Activated T-helper 17 cell treated with anti-CD3 and anti-CD28 coated beads, Interleukin-2, amount 50 U/mL, for 72 hours (primary cell): ENCODE measurements around the gene HPS4. TPM values are rescaled to one million over a fixed set of nuclear protein-coding genes. Genes with fewer than 3 reads are reported as not detected.
"Not testable (repeated sequence)": the region's sequence is repeated elsewhere in the genome, so short reads cannot be mapped to it uniquely, and the experiment has no call there.

Experiments used
- ATAC-seq: fragments of 150-1000 bp; cut with Tn5 transposase; replicated peaks from 2 replicates; pipeline ENCODE4 v1.10.0; 2021; ENCODE audit warnings: mild to moderate bottlenecking, moderate library complexity
- H3K27ac Mint-ChIP-seq: one replicate; pipeline ENCODE4 v1.8.0; 2022; ENCODE audit warnings: mixed read lengths
- H3K27me3 Mint-ChIP-seq: one replicate; pipeline ENCODE4 v1.8.0; 2022; ENCODE audit warnings: mixed read lengths
- H3K36me3 Mint-ChIP-seq: one replicate; pipeline ENCODE4 v1.8.0; 2022; ENCODE audit warnings: low read depth, mild to moderate bottlenecking, mixed read lengths
- H3K4me1 Mint-ChIP-seq: one replicate; pipeline ENCODE4 v1.8.0; 2022; ENCODE audit warnings: mixed read lengths
- H3K4me3 Mint-ChIP-seq: one replicate; pipeline ENCODE4 v1.8.0; 2022; ENCODE audit warnings: mild to moderate bottlenecking, mixed read lengths
- H3K9me3 Mint-ChIP-seq: one replicate; pipeline ENCODE4 v1.8.0; 2022; ENCODE audit warnings: mixed read lengths
- total RNA-seq, 2 donors: library from RNA; stranded (reverse); gene quantifications; one replicate each; pipeline ENCODE4 v1.2.3, GENCODE V29; 2022

Gene HPS4
- total RNA-seq, 2 donors from 2014 or later = 36.4 to 56.3 TPM

DNA sequence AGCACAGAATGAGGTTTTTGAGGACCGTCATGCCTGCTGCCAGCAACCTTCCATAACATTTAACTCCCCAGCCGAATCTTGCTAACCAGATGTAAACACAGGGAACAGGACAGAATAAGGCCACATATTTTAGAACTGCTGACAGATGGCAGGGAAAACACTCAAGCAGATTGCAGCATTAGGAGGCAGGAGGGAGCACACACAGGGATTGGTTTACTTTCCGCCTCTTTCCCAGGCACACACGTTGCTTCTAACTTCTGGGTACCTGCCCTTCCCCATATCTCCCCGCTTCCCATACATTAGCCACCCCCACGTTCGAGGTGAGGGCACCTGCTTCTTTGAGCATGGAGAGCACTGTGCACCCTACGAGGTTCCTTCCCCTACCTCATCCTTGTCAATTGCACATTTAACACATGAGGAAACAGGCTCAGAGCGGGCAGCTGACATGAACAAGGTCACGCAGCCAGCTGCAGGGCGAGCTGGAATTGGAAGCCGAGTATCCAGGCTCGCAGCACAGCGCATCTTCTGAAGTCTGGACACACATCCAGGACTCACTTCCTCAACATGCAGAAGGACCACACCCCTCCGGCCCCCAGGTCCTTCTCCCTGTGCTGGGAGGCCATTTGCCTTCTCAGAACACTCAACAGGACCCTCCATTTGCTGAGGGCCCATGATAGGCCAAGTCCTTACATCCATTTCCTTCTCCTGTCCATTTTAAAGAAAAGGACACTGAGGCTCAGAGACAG, 35.8 kb downstream of the HPS4 start:
- H3K27me3 Mint-ChIP-seq = no peaks in the 10 kb centered on the region
- H3K36me3 Mint-ChIP-seq = peaks cover 36% of the 10 kb centered on the region
- no peaks in the 10 kb centered on the region for H3K9me3 Mint-ChIP-seq
- H3K4me3 Mint-ChIP-seq = no peak overlapping the region
- peak overlapping the region; percentile 74 for H3K27ac Mint-ChIP-seq
- ATAC-seq = no peak
- peaks cover 5% of the 10 kb centered on the region for H3K4me1 Mint-ChIP-seq

DNA sequence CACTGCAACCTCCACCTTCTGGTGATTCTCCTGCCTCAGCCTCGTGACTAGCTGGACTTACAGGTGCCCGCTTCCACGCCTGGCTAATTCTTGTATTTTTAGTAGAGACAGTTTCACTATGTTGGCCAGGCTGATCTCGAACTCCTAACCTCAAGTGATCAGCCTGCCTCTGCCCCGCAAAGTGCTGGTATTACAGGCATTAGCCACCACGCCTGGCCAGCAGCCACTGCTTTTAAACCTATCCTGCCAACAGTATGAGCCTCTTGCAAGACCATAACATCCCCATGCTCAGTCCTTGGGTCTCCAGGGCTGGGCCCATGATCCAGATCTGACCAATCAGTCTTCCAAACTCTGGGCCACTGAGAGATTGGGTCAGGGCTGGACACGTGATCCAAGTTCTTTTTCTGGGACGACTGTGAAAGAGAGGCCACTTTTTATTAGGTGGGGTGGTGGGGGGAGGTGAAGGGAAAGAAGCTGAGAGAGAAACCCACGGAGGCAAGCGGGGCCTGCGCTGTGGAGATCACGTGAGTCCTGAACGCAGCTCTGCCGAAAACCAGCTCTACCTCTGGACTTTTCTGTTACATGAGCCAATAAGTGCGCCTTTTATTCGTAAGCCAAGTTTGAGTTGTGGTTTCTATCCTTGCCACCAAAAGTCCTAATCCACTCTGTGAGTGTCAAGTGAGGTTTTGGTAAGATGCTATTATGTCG, 36.6 kb downstream of the HPS4 start:
- no peak overlapping the region for H3K4me3 Mint-ChIP-seq
- peaks cover 5% of the 10 kb centered on the region for H3K4me1 Mint-ChIP-seq
- ATAC-seq = no peak
- H3K9me3 Mint-ChIP-seq = no peaks in the 10 kb centered on the region
- H3K36me3 Mint-ChIP-seq = peaks cover 37% of the 10 kb centered on the region
- no peaks in the 10 kb centered on the region for H3K27me3 Mint-ChIP-seq
- H3K27ac Mint-ChIP-seq = peak overlapping the region; percentile 74

DNA sequence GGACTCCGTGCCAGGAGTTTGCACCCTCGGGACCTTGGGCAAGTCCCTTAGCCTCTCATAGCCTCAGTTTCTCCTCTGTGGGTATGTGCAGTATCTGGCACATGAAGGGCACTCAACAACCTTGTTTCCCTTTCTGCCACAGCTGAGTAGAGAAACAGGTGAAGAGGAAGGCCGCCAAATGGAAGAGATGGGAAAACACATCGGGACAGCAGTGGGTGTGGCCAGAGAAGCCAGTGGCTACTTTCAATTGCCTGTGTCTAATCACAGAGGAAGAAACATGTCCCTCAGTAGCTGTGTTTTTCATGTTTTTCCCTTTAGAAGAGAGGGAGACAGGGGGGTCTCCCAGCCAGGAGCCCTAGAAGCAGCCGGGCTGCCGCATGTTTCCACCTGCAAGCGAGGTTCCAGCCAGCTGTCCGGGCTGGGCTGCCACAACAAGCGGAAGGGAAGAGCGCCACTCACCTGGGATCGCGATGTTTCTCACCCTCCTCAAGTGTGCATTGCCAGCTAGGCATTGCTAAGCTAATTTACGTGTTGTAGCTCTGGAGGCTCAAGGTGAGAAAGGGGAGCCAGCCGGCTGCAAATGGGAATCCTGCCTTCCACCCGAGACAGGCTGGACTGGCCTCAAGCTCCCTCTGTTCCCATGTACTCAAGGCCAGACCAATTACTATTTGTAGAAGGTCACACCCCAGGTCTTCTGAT, 37.9 kb downstream of the HPS4 start:
- Mint-ChIP-seq H3K27me3 (no peaks in the 10 kb centered on the region), H3K9me3 (no peaks in the 10 kb centered on the region), H3K4me1 (peaks cover 5% of the 10 kb centered on the region), H3K27ac (no peak overlapping the region), H3K4me3 (no peak overlapping the region), H3K36me3 (peaks cover 34% of the 10 kb centered on the region)
- ATAC-seq = no peak

DNA sequence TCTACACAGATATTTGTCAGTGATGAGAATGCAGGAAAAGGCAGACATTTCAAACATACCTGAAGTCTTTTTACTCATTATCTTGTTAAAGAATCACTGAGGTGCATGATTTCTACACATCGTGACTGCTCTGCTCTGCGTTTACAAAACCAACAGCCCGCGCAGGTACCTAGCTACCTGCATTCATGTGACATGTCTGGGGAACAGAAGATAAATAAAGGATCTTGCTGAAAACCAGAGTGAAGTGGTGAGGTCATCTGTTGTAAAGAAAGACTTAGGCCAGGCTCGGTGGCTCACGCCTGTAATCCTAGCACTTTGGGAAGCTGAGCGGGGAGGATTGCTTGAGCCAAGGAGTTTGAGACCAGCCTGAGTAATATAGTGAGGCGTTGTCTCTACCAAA, 38.8 kb downstream of the HPS4 start:
- no peak for ATAC-seq
- H3K27ac Mint-ChIP-seq = no peak overlapping the region
- no peaks in the 10 kb centered on the region for H3K27me3 Mint-ChIP-seq
- no peak overlapping the region for H3K4me3 Mint-ChIP-seq
- no peaks in the 10 kb centered on the region for H3K9me3 Mint-ChIP-seq
- H3K4me1 Mint-ChIP-seq = peaks cover 5% of the 10 kb centered on the region
- peaks cover 34% of the 10 kb centered on the region for H3K36me3 Mint-ChIP-seq

DNA sequence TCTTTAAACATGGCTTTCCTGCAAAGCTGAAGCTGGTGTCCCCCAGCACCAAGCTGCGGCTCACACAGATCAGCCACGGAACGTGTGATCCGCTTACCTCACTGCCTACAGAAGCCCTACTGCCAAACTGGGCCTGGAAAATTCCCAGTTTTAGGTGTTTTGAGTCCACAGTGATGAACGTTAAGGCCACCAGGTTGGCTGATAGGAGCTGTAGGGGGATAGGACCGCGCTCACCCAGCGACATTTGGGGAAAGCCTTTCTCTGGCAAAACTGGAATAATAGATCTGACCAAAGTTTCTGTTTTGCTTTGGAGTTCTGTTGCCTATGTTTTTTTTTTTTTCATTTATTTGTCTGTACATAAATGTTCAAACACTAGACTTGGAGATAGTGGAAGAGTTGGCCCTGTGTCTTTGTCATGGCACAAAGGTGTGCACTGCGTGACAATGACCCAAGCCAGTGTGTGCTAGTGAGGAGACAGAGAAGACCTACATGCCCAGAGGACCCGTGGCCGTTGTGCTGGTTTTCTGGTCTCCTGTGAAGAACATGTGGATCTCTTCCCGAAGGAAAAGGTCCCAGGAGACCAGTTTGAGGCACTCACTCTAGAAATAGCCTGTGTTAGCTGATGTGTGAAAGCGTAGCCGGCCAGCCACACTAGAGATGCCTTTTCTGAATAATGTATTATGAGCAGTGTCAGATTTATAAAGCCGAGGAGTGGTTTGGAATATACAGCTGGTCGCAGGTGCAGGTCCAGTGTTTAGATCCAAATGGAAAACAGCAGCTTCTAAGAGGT, 39.5 kb downstream of the HPS4 start:
- peaks cover 34% of the 10 kb centered on the region for H3K36me3 Mint-ChIP-seq
- H3K4me1 Mint-ChIP-seq = peaks cover 5% of the 10 kb centered on the region
- no peaks in the 10 kb centered on the region for H3K9me3 Mint-ChIP-seq
- ATAC-seq = no peak
- no peaks in the 10 kb centered on the region for H3K27me3 Mint-ChIP-seq
- H3K4me3 Mint-ChIP-seq = no peak overlapping the region
- no peak overlapping the region for H3K27ac Mint-ChIP-seq

DNA sequence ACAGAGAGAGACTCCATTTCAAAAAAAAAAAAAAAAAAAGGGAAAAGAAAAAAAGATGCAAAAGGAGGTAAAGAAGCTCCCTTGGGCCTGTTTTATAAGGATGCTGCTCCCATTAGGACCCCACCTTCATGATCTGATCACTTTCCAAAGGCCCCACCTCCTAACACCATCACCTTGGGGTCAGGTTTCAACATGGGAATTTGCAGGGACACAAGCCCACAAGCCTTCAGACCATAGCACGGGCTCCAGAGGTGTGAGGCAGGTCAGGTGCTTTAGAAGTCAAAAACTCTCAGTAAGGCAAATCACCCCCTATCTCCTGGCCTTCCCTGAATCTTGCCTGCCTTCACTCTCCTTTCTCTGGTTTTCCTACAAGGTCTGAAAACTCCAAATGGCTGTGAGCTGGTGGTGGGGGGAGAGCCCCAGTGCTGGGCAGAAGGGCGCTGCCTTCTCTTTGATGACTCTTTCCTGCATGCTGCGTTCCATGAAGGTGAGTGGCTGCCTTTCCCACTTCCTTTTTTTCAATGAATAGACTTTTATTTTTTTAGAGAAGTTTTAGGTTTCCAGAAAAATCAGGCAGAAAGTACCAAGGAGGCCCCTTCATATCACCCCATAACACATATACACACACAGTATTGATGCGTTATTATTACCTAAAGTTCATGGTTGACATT, 41.4 kb downstream of the HPS4 start:
- no peaks in the 10 kb centered on the region for H3K27me3 Mint-ChIP-seq
- H3K4me3 Mint-ChIP-seq = no peak overlapping the region
- no peak for ATAC-seq
- no peaks in the 10 kb centered on the region for H3K9me3 Mint-ChIP-seq
- peaks cover 35% of the 10 kb centered on the region for H3K36me3 Mint-ChIP-seq
- H3K27ac Mint-ChIP-seq = no peak overlapping the region
- peaks cover 7% of the 10 kb centered on the region for H3K4me1 Mint-ChIP-seq

DNA sequence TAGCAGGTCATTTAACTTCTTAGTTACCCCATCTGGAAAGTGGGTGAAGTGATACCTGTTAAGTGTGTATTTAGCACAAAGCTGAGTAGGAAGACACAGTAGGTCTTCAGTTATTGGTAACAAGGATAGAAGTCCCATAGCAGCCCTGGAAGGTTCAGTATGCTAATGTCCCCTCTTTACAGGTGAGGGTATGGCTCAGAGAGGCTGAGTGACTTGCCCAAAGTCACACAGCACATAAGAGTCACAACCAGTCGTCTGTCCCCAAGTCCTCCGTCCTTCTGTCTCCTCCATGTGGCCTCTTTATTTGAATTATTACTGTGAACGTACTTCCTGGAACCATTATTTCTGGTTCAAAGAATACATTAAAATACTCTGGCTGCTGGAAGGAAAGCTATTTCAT, 44.0 kb downstream of the HPS4 start:
- ATAC-seq = no peak
- Mint-ChIP-seq H3K4me3 (no peak overlapping the region), H3K27me3 (no peaks in the 10 kb centered on the region), H3K36me3 (peaks cover 57% of the 10 kb centered on the region), H3K9me3 (no peaks in the 10 kb centered on the region), H3K4me1 (peaks cover 25% of the 10 kb centered on the region), H3K27ac (no peak overlapping the region)

DNA sequence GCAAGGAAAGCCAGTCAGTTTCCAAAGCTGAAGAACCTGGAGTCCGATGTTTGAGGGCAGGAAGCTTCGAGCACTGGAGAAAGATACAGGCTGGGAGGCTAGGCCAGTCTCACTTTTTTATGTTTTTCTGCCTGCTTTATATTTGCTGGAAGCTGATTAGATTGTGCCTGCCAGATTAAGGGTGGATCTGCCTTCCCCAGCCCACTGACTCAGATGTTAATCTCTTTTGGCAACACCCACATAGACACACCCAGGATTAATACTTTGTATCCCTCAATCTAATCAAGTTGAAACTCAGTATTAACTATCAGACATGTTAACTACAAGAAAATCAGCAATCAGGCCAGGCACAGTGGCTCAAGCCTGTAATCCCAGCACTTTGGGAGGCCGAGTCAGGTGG, 44.8 kb downstream of the HPS4 start:
- Mint-ChIP-seq H3K36me3 (peaks cover 59% of the 10 kb centered on the region), H3K4me1 (peaks cover 25% of the 10 kb centered on the region)
- not testable (repeated sequence) for H3K27me3 Mint-ChIP-seq, ATAC-seq, H3K9me3 Mint-ChIP-seq, H3K4me3 Mint-ChIP-seq, H3K27ac Mint-ChIP-seq

DNA sequence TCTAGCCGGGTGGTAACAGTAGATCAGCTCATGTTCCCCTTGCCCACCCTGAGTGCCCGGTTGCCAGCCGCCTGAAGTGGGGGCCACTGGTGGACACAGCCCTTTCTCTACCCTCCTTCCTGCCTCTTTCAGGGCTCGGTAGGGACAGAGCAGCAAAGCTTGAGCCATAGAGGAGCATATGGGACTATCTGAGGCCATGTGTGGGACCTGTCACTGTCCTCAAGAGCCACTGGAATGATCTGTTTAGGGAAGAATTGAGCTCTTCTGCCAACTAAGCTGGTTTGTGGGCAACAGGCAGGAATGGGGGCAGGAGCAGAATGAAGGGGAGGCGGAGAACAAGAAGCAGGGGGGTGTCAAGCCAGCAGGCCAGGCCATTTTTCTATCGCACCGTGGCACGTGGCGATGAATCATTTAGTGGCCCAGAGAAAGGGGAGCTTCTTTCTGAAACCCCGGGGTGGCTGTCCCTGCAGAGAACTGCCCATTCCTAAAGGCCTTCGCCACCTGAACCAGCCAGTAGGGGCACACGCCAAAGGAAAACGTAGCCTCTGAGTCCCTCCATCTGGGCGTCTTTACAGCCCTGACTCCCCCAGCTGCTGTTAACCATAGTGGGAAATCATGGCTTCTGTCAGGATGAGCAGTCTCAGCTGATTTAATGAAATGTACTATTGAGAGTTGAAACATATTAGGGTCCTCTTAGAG, 45.7 kb downstream of the HPS4 start:
- Mint-ChIP-seq H3K4me3 (no peak overlapping the region), H3K36me3 (peaks cover 59% of the 10 kb centered on the region), H3K9me3 (no peaks in the 10 kb centered on the region), H3K27ac (no peak overlapping the region), H3K27me3 (no peaks in the 10 kb centered on the region), H3K4me1 (peaks cover 25% of the 10 kb centered on the region)
- no peak for ATAC-seq

DNA sequence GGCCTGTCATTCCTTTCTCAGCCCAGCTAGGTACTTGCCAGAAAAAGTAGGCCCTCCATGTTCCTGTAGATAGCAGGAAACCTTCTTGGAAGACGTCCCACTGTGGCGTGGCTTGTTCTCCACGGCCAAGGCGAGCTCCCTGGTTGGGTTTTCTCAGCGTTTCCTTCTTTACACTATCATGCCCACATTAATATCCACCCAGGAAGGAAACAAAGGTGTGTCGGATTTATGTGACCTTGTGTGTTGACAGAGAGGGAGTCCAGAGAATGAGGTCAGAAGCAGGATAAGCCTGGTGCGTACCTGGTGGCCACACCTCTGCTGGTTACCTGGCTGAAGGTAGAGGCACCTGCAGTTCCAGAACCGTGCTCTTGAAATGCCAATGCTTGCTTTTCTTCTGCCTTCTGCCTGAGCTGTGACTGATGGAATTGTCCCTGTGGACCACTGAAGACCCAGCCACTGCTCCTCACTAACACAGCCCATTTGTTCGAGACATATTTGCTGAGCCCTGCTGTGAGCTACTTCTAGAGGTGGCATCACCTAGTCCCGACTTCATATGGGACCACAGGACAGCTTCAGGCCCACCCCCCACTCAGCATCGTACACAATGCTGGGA, 46.6 kb downstream of the HPS4 start:
- Mint-ChIP-seq H3K9me3 (no peaks in the 10 kb centered on the region), H3K27ac (no peak overlapping the region), H3K27me3 (no peaks in the 10 kb centered on the region), H3K4me3 (no peak overlapping the region), H3K4me1 (peaks cover 25% of the 10 kb centered on the region), H3K36me3 (peaks cover 55% of the 10 kb centered on the region)
- ATAC-seq = no peak

DNA sequence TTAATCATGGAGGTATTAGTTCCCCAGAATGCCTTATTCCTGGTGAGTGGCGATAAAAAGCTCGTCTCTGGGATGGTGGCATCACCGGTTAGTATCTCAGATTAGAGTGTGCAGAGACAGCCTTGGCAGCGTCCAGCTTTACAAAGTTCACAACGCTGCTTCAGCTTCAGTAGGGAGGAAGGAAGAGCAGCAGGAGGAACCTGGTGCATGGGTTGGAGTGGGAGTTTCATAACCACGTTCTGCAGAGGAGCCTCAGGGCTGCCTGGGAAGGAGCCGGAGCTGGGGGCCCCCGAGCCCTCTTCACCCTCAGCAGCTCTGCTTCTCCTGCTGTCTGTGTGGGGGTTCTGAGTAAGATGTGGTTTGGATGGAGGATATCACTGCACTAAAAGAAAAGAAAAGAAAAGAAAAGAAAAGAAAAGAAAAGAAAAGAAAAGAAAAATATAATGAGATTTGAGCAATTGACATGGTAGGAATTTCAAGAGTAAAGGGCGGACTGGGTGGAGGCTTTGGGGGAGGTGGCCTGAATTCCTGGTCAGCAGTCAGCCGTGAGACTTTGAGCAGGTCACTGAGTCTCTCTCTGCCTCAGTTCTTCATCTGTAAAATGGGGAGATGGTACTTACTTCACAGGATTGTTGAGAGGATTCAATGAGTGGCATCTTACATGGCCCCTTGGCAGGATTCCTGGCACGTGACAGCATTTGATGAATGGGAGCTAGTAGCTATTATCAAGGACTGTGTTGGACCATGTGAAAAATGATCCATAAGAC, 48.1 kb downstream of the HPS4 start:
- Mint-ChIP-seq H3K36me3 (peaks cover 62% of the 10 kb centered on the region), H3K9me3 (no peaks in the 10 kb centered on the region), H3K4me3 (peak overlapping the region; percentile 36), H3K4me1 (peaks cover 27% of the 10 kb centered on the region), H3K27me3 (no peaks in the 10 kb centered on the region), H3K27ac (no peak overlapping the region)
- ATAC-seq = no peak

DNA sequence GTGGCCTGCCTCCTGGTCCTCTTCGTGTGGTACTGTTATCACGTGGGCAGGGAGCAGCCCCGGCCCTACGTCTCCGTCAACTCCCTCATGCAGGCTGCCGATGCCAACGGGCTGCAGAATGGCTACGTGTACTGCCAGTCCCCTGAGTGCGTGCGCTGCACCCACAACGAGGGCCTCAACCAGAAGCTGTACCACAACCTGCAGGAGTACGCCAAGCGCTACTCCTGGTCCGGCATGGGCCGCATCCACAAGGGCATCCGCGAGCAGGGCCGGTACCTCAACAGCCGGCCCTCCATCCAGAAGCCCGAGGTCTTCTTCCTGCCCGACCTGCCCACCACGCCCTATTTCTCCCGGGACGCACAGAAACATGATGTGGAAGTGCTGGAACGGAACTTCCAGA, 49.8 kb downstream of the HPS4 start:
- ATAC-seq = no peak
- Mint-ChIP-seq H3K4me3 (no peak overlapping the region), H3K27ac (no peak overlapping the region), H3K27me3 (no peaks in the 10 kb centered on the region), H3K9me3 (no peaks in the 10 kb centered on the region), H3K36me3 (peaks cover 69% of the 10 kb centered on the region), H3K4me1 (peaks cover 32% of the 10 kb centered on the region)
